22Rv1 (cell line): ENCODE data around the gene SSTR3.
A peak's percentile ranks its signal among the peaks of the same experiment; 100 is the strongest.

ENCODE experiments used
- H3K27ac ChIP-seq: fragments of 450-650 bp; 2 replicates; pipeline ENCODE4 v1.5.1; 2017
- ZFX ChIP-seq: fragments of 450-650 bp; IDR thresholded peaks from 2 replicates; pipeline ENCODE4 v1.6.1; 2017; ENCODE audit warnings: antibody characterized with exemption, borderline replicate concordance
- TF ChIP-seq, protein P1 (sequence below): fragments of 450-650 bp; IDR thresholded peaks from 2 replicates; pipeline ENCODE4 v1.5.1; 2017; ENCODE audit warnings: mild to moderate bottlenecking

The SSTR3 gene

DNA sequence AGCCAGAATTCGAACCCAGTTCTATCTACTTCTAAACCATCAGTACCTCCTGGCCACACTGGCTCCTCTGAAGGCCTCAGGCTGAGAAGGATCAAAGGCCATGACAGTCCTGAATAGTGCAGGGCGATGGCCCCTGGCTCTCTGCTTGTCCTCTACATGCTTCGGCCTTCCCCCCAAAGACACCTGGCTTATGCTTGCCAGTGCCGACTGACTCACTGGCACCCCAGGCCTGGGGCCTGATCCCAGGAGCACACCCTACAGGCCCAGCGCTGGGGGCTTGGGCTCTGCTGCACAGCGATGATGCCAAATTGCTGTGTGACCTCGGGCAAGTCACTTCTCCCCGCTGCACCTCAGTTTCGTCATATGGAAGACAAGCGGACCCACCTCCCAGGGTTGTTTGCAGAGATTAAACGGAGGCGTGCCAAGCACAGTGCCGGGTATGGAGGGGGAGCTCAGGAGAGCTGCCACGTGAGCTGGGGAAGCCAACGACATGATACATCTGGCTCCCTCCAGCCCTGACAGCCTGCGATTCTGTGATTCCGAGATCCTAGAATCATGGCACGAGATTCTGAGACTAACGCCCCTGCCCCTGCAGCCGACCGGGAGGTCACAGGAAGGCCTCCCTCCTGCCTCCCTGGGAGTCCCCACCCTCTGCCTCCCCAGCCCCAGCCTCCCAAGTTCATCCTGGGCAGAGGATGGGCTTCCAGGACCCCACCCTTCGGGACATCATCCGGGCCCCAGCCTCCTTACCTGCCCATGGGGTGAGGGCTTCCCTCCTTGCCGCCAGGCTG lies 1.0 kb downstream of the SSTR3 start:
- TF ChIP-seq, protein P1, sequence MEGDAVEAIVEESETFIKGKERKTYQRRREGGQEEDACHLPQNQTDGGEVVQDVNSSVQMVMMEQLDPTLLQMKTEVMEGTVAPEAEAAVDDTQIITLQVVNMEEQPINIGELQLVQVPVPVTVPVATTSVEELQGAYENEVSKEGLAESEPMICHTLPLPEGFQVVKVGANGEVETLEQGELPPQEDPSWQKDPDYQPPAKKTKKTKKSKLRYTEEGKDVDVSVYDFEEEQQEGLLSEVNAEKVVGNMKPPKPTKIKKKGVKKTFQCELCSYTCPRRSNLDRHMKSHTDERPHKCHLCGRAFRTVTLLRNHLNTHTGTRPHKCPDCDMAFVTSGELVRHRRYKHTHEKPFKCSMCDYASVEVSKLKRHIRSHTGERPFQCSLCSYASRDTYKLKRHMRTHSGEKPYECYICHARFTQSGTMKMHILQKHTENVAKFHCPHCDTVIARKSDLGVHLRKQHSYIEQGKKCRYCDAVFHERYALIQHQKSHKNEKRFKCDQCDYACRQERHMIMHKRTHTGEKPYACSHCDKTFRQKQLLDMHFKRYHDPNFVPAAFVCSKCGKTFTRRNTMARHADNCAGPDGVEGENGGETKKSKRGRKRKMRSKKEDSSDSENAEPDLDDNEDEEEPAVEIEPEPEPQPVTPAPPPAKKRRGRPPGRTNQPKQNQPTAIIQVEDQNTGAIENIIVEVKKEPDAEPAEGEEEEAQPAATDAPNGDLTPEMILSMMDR, result no peak
- TF ChIP-seq ZFX, result no peak

GRCh38 chr22:37210041-37210803 lies 2.1 kb downstream of the SSTR3 start:
- TF ChIP-seq, protein P1, result no peak
- TF ChIP-seq ZFX, result no peak
- H3K27ac ChIP-seq, result no peak overlapping the region

More for the DNA sequence above, 1.0 kb downstream of the SSTR3 start:
- no peak overlapping the region for H3K27ac ChIP-seq

DNA sequence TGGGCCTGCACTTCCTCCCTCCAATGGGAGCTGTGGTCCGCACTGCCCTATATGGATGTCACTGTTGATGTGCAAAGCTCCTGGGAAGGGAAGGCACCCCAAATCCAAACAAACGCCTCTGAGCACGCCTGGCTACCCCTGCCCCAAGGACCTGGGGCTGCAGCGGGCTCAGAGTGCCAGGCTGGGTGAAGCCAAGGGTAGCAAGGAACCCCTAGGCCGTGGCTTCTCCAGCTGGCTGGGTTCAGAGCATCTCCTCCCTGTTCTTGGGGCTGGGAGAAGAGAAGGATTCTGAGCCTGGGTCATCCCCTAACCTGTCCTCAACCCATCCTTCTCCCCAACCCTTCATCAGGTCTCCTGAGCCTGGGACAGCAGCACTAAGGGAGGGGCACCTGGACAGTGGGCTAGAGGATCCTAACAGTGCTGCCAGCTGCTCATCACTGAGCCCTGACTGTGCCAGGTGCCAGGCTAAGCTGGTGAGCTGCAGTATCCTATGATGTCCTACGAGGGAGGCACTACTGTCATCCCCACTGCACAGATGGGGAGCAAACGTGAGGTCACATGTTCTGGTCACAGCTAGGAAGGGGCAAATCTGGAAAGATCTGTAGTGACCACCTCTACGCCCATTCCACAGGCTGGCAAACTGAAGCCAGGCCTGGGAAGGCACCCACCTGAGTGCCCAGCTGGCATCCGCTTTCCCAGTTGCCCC lies 3.0 kb downstream of the SSTR3 start:
- H3K27ac ChIP-seq, result no peak overlapping the region
- TF ChIP-seq, protein P1, result no peak
- no peak for TF ChIP-seq ZFX

DNA sequence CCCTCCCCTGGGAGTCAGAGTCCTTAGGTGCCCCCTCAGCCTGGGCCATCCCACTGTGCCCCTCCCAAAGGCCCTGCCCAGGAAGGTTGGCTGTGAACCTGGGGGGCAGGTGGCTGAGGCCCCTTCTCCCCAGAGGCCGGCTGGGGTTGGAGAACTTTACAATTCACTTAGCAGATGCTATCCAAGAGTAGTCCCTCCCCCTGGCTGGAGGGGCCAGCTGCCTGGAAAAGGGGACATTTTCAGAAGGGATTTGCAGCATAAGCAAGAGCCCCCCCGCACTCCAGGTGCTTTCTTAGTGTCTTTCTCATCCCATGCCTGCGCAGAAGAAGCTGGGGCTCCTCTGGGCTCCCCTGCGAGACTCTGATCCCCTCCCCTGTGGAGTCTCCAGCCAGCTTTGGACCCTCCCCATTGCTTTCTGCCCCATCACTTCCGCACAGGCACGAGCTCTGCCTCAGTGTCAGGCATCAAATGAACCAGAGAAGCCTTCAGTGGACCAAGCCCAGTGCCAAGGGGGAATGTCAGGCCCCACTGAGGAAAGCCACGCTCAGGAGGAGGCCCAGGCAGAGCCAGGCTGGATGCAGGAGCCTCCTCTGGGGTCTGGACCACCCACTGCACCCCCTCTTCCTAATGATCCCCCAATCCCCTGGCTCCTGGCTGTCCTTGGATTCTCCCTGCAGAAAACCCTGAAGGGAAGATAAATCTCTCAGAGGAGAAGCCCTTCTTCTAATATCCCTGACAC lies 3.7 kb downstream of the SSTR3 start:
- no peak for TF ChIP-seq ZFX
- TF ChIP-seq, protein P1, result no peak
- no peak overlapping the region for H3K27ac ChIP-seq

DNA sequence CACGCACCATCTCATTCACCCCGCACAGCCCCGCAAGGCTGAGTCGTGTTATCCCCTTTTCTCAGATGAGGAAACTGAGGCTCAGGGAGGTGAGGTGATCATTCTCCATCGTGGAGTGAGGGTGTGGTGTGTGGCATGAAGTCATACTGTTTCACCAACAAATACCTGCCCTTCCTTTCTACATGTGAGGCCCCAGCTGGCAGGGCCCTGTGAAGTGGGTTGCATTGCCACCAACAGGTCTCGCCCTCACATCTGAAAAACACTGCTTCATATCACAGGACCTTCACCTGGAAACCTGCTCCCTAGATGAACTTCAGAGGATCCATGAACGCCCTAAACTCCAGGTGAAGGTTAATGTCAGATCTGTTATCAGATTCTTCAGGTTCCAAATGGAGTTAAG lies 4.3 kb downstream of the SSTR3 start:
- TF ChIP-seq, protein P1, result no peak
- TF ChIP-seq ZFX, result no peak
- no peak overlapping the region for H3K27ac ChIP-seq

DNA sequence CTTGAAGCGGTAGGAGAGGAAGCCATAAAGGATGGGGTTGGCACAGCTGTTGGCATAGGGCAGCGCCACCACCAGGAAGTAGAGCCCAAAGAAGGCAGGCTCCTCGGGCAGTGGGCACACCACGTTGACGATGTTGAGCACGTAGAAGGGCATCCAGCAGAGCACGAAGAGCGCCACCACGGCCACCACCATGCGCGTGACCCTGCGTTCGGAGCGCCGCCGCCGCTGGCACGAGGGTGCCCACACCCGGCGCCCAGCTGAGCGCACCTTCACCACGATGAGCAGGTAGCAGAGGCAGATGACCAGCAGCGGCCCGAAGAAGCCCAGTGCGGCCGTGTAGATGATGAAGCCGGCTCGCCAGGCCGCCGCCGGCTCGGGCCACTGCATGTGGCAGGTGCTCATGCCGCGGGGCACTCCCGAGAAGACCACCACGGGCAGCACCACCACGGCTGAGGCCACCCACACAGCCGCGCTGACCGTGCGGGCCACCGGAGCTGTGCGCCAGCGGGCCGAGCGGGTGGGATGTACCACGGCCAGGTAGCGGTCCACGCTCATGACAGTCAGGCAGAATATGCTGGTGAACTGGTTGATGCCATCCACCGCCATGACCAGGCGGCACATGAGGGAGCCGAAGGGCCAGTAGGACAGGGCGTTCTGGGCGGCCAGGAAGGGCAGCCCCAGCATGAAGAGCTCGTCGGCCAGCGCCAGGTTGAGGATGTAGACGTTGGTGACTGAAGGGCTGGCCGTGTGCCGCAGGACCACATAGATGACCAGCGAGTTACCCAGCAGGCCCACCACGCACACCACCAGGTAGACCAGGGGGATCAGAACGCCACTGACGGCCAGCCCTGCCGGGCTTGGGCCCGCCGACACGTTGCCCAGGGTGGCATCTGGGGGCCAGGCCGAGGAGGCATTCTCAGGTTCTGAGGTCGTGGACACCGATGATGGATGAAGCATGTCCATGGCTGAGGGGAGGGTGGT lies 5.1 kb downstream of the SSTR3 start:
- TF ChIP-seq, protein P1, result 0 out of 2 replicates have a peak, but pooled peaks have one; percentile 11
- no peak for TF ChIP-seq ZFX
- no peak overlapping the region for H3K27ac ChIP-seq
